Mesenchymal stem cell (in vitro differentiated cells and primary cell): ENCODE data around the gene ARL10.

Experiments
- DNase-seq: peaks from one replicate; pipeline ENCODE4 v3.0.0-alpha.2; 2013
- H2AFZ ChIP-seq: one replicate; pipeline ENCODE4 v1.6.1; 2013; ENCODE audit warnings: low read depth, mild to moderate bottlenecking, control low read depth, inconsistent platforms, low read length, moderate library complexity
- H2AK5ac ChIP-seq: 2 replicates; pipeline ENCODE4 v1.6.1; 2013; ENCODE audit warnings: low read length, moderate library complexity, mild to moderate bottlenecking, inconsistent platforms; ENCODE audit not compliant: severe bottlenecking
- H2BK120ac ChIP-seq: one replicate; pipeline ENCODE4 v1.6.1; 2013; ENCODE audit warnings: low read depth, mild to moderate bottlenecking, inconsistent platforms, low read length, moderate library complexity
- H2BK12ac ChIP-seq, 2 experiments: one replicate each; pipeline ENCODE4 v1.6.1; 2013; ENCODE audit warnings: inconsistent platforms in 2 of 2, low read length in 2 of 2, mild to moderate bottlenecking in 2 of 2, moderate library complexity in 2 of 2, control low read depth in 1 of 2
- H2BK15ac ChIP-seq: one replicate; pipeline ENCODE4 v1.6.1; 2013; ENCODE audit warnings: mild to moderate bottlenecking, low read depth, inconsistent platforms; ENCODE audit not compliant: poor library complexity, severe bottlenecking
- H2BK5ac ChIP-seq: 2 replicates; pipeline ENCODE4 v1.6.1; 2013; ENCODE audit warnings: low read depth, mild to moderate bottlenecking, low read length, control low read depth, inconsistent platforms; ENCODE audit not compliant: poor library complexity, severe bottlenecking
- H3K14ac ChIP-seq, 2 experiments: one replicate each; pipeline ENCODE4 v1.6.1; 2013; ENCODE audit warnings: inconsistent platforms in 2 of 2, low read length in 2 of 2, control low read depth in 1 of 2, mild to moderate bottlenecking in 1 of 2, moderate library complexity in 1 of 2
- H3K18ac ChIP-seq, 2 experiments: one replicate each; pipeline ENCODE4 v1.6.1; 2013; ENCODE audit warnings: inconsistent platforms in 2 of 2, low read length in 2 of 2, control low read depth in 1 of 2, low read depth in 1 of 2, mild to moderate bottlenecking in 1 of 2
- H3K23ac ChIP-seq, 2 experiments: one replicate each; pipeline ENCODE4 v1.6.1; 2013; ENCODE audit warnings: inconsistent platforms in 2 of 2, low read length in 2 of 2, mild to moderate bottlenecking in 2 of 2, moderate library complexity in 2 of 2, control low read depth in 1 of 2
- H3K27ac ChIP-seq: 2 replicates; pipeline ENCODE4 v1.5.1; 2013; ENCODE audit warnings: mild to moderate bottlenecking, moderate library complexity, low read length, control low read depth, inconsistent platforms; ENCODE audit not compliant: poor library complexity, severe bottlenecking
- H3K27me3 ChIP-seq, 2 experiments: 2 replicates each; pipeline versions ENCODE4 v1.6.1 to v1.7.0; 2013; ENCODE audit warnings: low read length in 2 of 2, mild to moderate bottlenecking in 2 of 2, moderate library complexity in 2 of 2, control low read depth in 1 of 2, inconsistent platforms in 1 of 2; ENCODE audit not compliant: control insufficient read depth in 1 of 2, insufficient read depth in 1 of 2
- H3K36me3 ChIP-seq, 2 experiments: 2 replicates each; pipeline versions ENCODE4 v1.6.1 to v1.7.0; 2013; ENCODE audit warnings: low read length in 2 of 2, control low read depth in 1 of 2, inconsistent platforms in 1 of 2, low read depth in 1 of 2, mild to moderate bottlenecking in 1 of 2; ENCODE audit not compliant: insufficient read depth in 2 of 2, control insufficient read depth in 1 of 2
- H3K4ac ChIP-seq, 2 experiments: one replicate each; pipeline ENCODE4 v1.6.1; 2013; ENCODE audit warnings: inconsistent platforms in 2 of 2, low read length in 2 of 2, mild to moderate bottlenecking in 2 of 2, moderate library complexity in 2 of 2, control low read depth in 1 of 2, low read depth in 1 of 2
- H3K4me1 ChIP-seq: 2 replicates; pipeline ENCODE4 v1.6.1; 2013; ENCODE audit warnings: low read depth, low read length, control low read depth; ENCODE audit not compliant: control insufficient read depth, insufficient read depth
- H3K4me2 ChIP-seq: 2 replicates; pipeline ENCODE4 v1.6.1; 2013; ENCODE audit warnings: low read length, mild to moderate bottlenecking, inconsistent platforms; ENCODE audit not compliant: poor library complexity, severe bottlenecking
- H3K4me3 ChIP-seq, 2 experiments: 2 replicates each; pipeline versions ENCODE4 v1.5.1 to v1.7.0; 2013; ENCODE audit warnings: low read length in 2 of 2, mild to moderate bottlenecking in 2 of 2, control low read depth in 1 of 2, low read depth in 1 of 2; ENCODE audit not compliant: insufficient read depth in 1 of 2
- H3K79me1 ChIP-seq: replicated peaks from 2 replicates; pipeline ENCODE4 v1.6.1; 2013; ENCODE audit warnings: mild to moderate bottlenecking, control low read depth, low read length, inconsistent platforms; ENCODE audit not compliant: poor library complexity, severe bottlenecking
- H3K9ac ChIP-seq: 2 replicates; pipeline ENCODE4 v1.7.0; 2013; ENCODE audit warnings: mild to moderate bottlenecking, low read length, moderate library complexity
- H3K9me3 ChIP-seq: 2 replicates; pipeline ENCODE4 v1.7.0; 2013; ENCODE audit warnings: mild to moderate bottlenecking, low read length; ENCODE audit not compliant: control insufficient read depth
- H4K8ac ChIP-seq: one replicate; pipeline ENCODE4 v1.6.1; 2013; ENCODE audit warnings: inconsistent platforms, mild to moderate bottlenecking, low read length, moderate library complexity
- H4K91ac ChIP-seq: one replicate; pipeline ENCODE4 v1.6.1; 2013; ENCODE audit warnings: mild to moderate bottlenecking, low read length, inconsistent platforms
- WGBS: methylation state at CpG from one replicate; pipeline ENCODE4 v1.1.7; 2013; ENCODE audit warnings: mixed read lengths; 5-methylcytosine and 5-hydroxymethylcytosine counted together

ARL10 gene

GRCh38 chr5:176320577-176320976, 44.7 kb upstream of the ARL10 start:
- H3K18ac ChIP-seq: no peak overlapping the region
- no peak overlapping the region for H2BK5ac ChIP-seq
- H2AFZ ChIP-seq: no peak overlapping the region
- no peak overlapping the region for H3K4me3 ChIP-seq
- H3K36me3 ChIP-seq: peaks cover 3 to 39% of the 10 kb centered on the region in 2 experiments
- no peaks in the 10 kb centered on the region for H3K4me1 ChIP-seq
- H4K8ac ChIP-seq: no peak overlapping the region
- no peak for DNase-seq
- no peaks in the 10 kb centered on the region for H3K79me1 ChIP-seq
- no peak overlapping the region for H3K4ac ChIP-seq
- H3K14ac ChIP-seq: no peak overlapping the region
- no peak overlapping the region for H3K23ac ChIP-seq
- no peak overlapping the region for H3K4me2 ChIP-seq
- no peak overlapping the region for H3K27ac ChIP-seq
- H2AK5ac ChIP-seq: no peak overlapping the region
- H3K9ac ChIP-seq: no peak overlapping the region
- no peak overlapping the region for H4K91ac ChIP-seq
- 100% methylated on average over 2 of the region's 3 CpGs for WGBS
- no peaks in the 10 kb centered on the region for H3K9me3 ChIP-seq
- no peak overlapping the region for H2BK15ac ChIP-seq
- H2BK12ac ChIP-seq: no peak overlapping the region
- no peaks in the 10 kb centered on the region for H3K27me3 ChIP-seq
- no peak overlapping the region for H2BK120ac ChIP-seq

DNA sequence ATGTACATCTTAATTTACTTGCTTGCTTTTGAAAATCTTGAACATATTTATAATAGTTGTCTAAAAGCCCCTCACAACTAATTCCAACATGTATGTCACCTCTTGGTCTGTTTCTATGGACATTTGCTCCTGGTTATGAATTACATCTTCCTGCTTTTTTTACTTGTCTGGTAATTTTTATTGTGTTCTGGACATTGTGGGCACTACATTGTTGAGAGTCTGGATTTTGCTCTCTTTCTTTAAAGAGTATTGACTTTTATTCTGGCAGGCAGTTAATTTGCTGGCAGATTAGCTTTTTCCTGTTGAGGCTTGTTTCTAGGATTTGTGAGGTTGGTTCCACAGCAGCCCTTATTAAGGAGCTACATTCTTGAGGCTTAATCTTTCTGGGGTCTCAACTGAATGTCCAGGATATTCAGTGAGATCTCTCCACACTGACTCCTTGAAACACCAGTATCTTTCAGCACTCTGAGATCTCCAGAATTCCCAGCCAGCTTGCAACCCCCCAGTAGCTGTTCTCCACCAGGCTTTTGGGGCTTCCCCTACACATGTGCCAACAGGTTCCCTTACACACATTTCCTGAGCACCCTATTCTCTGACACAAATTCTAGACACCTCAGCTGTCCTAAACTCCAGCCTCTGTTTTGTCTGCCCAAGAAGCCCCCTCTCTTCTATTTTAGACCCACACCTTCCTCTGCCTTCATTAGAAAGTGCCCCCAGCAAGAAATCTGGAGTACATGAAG, 31.1 kb upstream of the ARL10 start:
- Histone ChIP-seq H3K4me1 (no peaks in the 10 kb centered on the region), H2BK120ac (no peak overlapping the region), H3K79me1 (no peaks in the 10 kb centered on the region), H3K4me2 (no peak overlapping the region), H2AFZ (no peak overlapping the region), H2BK5ac (no peak overlapping the region), H3K4ac (no peak overlapping the region), H3K4me3 (no peak overlapping the region), H3K9ac (no peak overlapping the region), H3K27ac (no peak overlapping the region), H2AK5ac (no peak overlapping the region), H2BK15ac (no peak overlapping the region), H4K91ac (no peak overlapping the region), H2BK12ac (no peak overlapping the region), H3K14ac (no peak overlapping the region), H3K9me3 (no peaks in the 10 kb centered on the region), H3K36me3 (peaks cover 3 to 25% of the 10 kb centered on the region in 2 experiments), H3K23ac (no peak overlapping the region), H3K18ac (no peak overlapping the region), H3K27me3 (no peaks in the 10 kb centered on the region), H4K8ac (no peak overlapping the region)
- DNase-seq: no peak

DNA sequence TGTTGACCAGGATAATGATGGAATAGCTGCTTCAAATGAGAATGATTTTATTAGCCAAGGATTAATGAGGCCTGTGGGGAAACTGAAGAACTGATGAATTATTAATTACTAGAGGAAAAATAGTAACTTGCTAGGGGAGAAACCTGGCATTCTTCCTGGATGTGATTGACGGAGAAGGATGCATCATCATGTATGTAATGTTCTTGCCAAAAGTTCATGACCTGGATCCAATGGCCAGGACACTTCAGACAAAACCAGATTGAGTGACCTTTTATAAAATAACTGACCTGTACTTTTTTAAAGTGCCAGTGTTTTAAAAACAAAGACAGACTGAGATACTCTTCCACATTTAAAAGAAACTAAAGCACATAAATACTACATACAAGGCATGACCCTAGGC, 27.4 kb upstream of the ARL10 start:
- Histone ChIP-seq H3K27me3 (no peaks in the 10 kb centered on the region), H3K79me1 (no peaks in the 10 kb centered on the region), H3K4me3 (no peak overlapping the region), H2BK15ac (no peak overlapping the region), H3K4ac (no peak overlapping the region), H2AFZ (no peak overlapping the region), H4K8ac (no peak overlapping the region), H3K27ac (no peak overlapping the region), H2BK120ac (no peak overlapping the region), H2BK12ac (no peak overlapping the region), H3K4me1 (no peaks in the 10 kb centered on the region), H3K14ac (no peak overlapping the region), H3K4me2 (no peak overlapping the region), H4K91ac (no peak overlapping the region), H3K9ac (no peak overlapping the region), H3K18ac (no peak overlapping the region), H3K9me3 (no peaks in the 10 kb centered on the region), H3K36me3 (peaks cover 3 to 37% of the 10 kb centered on the region in 2 experiments), H2AK5ac (no peak overlapping the region), H3K23ac (no peak overlapping the region), H2BK5ac (no peak overlapping the region)
- 67% methylated on average over 1 of the region's 1 CpG for WGBS
- DNase-seq: no peak

DNA sequence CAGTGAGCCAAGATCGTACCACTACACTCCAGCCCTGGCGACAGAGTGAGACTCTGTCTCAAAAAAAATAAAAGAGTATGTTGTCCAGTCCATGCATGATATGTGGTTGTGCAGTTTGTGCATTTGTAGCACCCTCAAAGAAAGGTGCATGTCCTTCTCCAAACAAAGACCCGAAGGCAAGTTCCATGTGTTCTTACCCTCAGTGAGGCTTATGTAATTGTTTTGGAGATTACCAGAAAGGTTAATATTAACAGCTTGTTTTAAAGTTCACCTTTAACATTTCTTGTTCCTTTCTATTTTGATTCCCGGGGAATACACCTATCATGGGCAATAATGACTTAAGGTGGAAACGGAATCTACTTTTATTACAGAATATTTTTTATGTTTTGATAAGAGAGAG, 26.0 kb upstream of the ARL10 start:
- Histone ChIP-seq H2BK15ac (no peak overlapping the region), H3K23ac (no peak overlapping the region), H4K91ac (no peak overlapping the region), H3K4me2 (no peak overlapping the region), H2BK5ac (no peak overlapping the region), H3K18ac (no peak overlapping the region), H4K8ac (no peak overlapping the region), H2BK12ac (no peak overlapping the region), H3K14ac (no peak overlapping the region), H2AK5ac (no peak overlapping the region), H3K9me3 (no peaks in the 10 kb centered on the region), H3K79me1 (no peaks in the 10 kb centered on the region), H3K9ac (no peak overlapping the region), H2AFZ (no peak overlapping the region), H3K36me3 (peaks cover 5 to 44% of the 10 kb centered on the region in 2 experiments), H2BK120ac (no peak overlapping the region), H3K27ac (no peak overlapping the region), H3K4ac (no peak overlapping the region), H3K27me3 (no peaks in the 10 kb centered on the region), H3K4me3 (no peak overlapping the region), H3K4me1 (no peaks in the 10 kb centered on the region)
- WGBS: 100% methylated on average over 2 of the region's 5 CpGs
- DNase-seq: no peak
